CD14-positive monocyte (primary cell): ENCODE results near the gene RMC1. TPM values are rescaled to one million over a fixed set of nuclear protein-coding genes. Genes with fewer than 3 reads are reported as not detected.

ENCODE experiments used
- DNase-seq, 3 donors: peaks; one replicate each; pipeline ENCODE4 v3.0.0-alpha.2; 2011 to 2022
- H2AFZ ChIP-seq: 2 replicates; pipeline ENCODE4 v1.6.0; 2012; ENCODE audit warnings: mild to moderate bottlenecking, low read depth, low read length, inconsistent platforms; ENCODE audit not compliant: insufficient read depth, poor library complexity, severe bottlenecking
- H3K27ac ChIP-seq, 2 donors: 1 replicate in 1 of 2; 2 replicates in 1 of 2; pipeline ENCODE4 v1.5.1; 2012 to 2013; ENCODE audit warnings: low read length in 2 of 2, control low read depth in 1 of 2, inconsistent platforms in 1 of 2, low read depth in 1 of 2, mild to moderate bottlenecking in 1 of 2
- H3K27me3 ChIP-seq, 2 donors: one replicate each; pipeline versions ENCODE4 v1.6.0 to v1.6.1; 2011 to 2013; ENCODE audit warnings: low read length in 2 of 2; ENCODE audit not compliant: control insufficient read depth in 2 of 2, insufficient read depth in 2 of 2
- H3K36me3 ChIP-seq, 2 donors: replicated peaks in 1 of 2; 1 replicate in 1 of 2; 2 replicates in 1 of 2; pipeline versions ENCODE4 v1.5.1 to v1.6.1; 2012 to 2013; ENCODE audit warnings: low read length in 2 of 2, control low read depth in 1 of 2, inconsistent platforms in 1 of 2, mild to moderate bottlenecking in 1 of 2; ENCODE audit not compliant: insufficient read depth in 2 of 2, control insufficient read depth in 1 of 2
- H3K4me1 ChIP-seq, 2 donors: 1 replicate in 1 of 2; 2 replicates in 1 of 2; pipeline versions ENCODE4 v1.5.1 to v1.6.1; 2012 to 2013; ENCODE audit warnings: low read length in 2 of 2, control low read depth in 1 of 2, inconsistent platforms in 1 of 2, mild to moderate bottlenecking in 1 of 2, moderate library complexity in 1 of 2; ENCODE audit not compliant: insufficient read depth in 2 of 2, control insufficient read depth in 1 of 2
- H3K4me2 ChIP-seq: replicated peaks from 2 replicates; pipeline ENCODE3; 2012; ENCODE audit warnings: low read length, moderate library complexity, mild to moderate bottlenecking; ENCODE audit not compliant: poor library complexity, severe bottlenecking; ENCODE audit errors: extremely low read depth
- H3K4me3 ChIP-seq, 3 experiments: fragments of 200-600 bp in 1 of 3; sonication (generic) in 1 of 3; replicated peaks in 1 of 3; 1 replicate in 2 of 3; 2 replicates in 1 of 3; pipeline ENCODE4 v1.5.1; 2011 to 2013; ENCODE audit warnings: low read length in 3 of 3, mild to moderate bottlenecking in 3 of 3, control low read depth in 2 of 3, low read depth in 2 of 3, inconsistent platforms in 1 of 3, moderate library complexity in 1 of 3
- H3K79me2 ChIP-seq: 2 replicates; pipeline ENCODE4 v1.6.0; 2012; ENCODE audit warnings: mild to moderate bottlenecking, control low read depth, inconsistent platforms, low read length, moderate library complexity; ENCODE audit not compliant: insufficient read depth
- H3K9ac ChIP-seq: 2 replicates; pipeline ENCODE4 v1.6.0; 2017; ENCODE audit warnings: low read length, mild to moderate bottlenecking; ENCODE audit not compliant: insufficient read depth, poor library complexity, severe bottlenecking
- H3K9me3 ChIP-seq, 2 donors: replicated peaks in 1 of 2; 1 replicate in 1 of 2; 2 replicates in 1 of 2; pipeline versions ENCODE4 v1.5.1 to v1.6.1; 2012 to 2013; ENCODE audit warnings: low read length in 2 of 2, control low read depth in 1 of 2; ENCODE audit not compliant: control insufficient read depth in 1 of 2, insufficient read depth in 1 of 2
- H4K20me1 ChIP-seq: 2 replicates; pipeline ENCODE4 v1.6.0; 2012; ENCODE audit warnings: mild to moderate bottlenecking, low read length, control low read depth, moderate library complexity; ENCODE audit not compliant: insufficient read depth
- H3K27ac Mint-ChIP-seq, 7 donors: one replicate each; pipeline ENCODE4 v1.8.0; 2020; ENCODE audit warnings: mild to moderate bottlenecking in 7 of 7, mixed read lengths in 7 of 7, moderate library complexity in 6 of 7, inconsistent platforms in 2 of 7
- H3K27me3 Mint-ChIP-seq, 3 donors: one replicate each; pipeline ENCODE4 v1.8.0; 2021 to 2022; ENCODE audit warnings: low read depth in 3 of 3, mild to moderate bottlenecking in 3 of 3, mixed read lengths in 3 of 3, moderate library complexity in 3 of 3, inconsistent platforms in 1 of 3
- H3K36me3 Mint-ChIP-seq, 2 donors: one replicate each; pipeline ENCODE4 v1.8.0; 2020; ENCODE audit warnings: mixed read lengths in 2 of 2, inconsistent platforms in 1 of 2, mild to moderate bottlenecking in 1 of 2
- H3K4me1 Mint-ChIP-seq: one replicate; pipeline ENCODE4 v1.8.0; 2020; ENCODE audit warnings: mild to moderate bottlenecking, mixed read lengths
- H3K4me3 Mint-ChIP-seq, 2 donors: one replicate each; pipeline ENCODE4 v1.8.0; 2020; ENCODE audit warnings: mild to moderate bottlenecking in 2 of 2, mixed read lengths in 2 of 2, moderate library complexity in 1 of 2
- H3K9me3 Mint-ChIP-seq, 7 donors: one replicate each; pipeline ENCODE4 v1.8.0; 2020 to 2022; ENCODE audit warnings: mixed read lengths in 7 of 7, mild to moderate bottlenecking in 6 of 7, moderate library complexity in 6 of 7, inconsistent platforms in 2 of 7
- WGBS: methylation state at CpG from one replicate; pipeline ENCODE4 v1.1.5; 2013; ENCODE audit warnings: missing lambda C conversion rate; ENCODE audit not compliant: insufficient coverage; 5-methylcytosine and 5-hydroxymethylcytosine counted together
- intact Hi-C, 2 donors: fragments of 100-400 bp; cut with micrococcal nuclease; formaldehyde crosslinking; loops; one replicate each; pipeline versions ENCODE4 v1.15.0 to v1.15.1; 2023
- polyA plus RNA-seq, 3 donors: library from polyadenylated mRNA; depleted of rRNA in 1 of 3; unstranded in 2 of 3; stranded (reverse) in 1 of 3; fragments of 300-500 nt in 2 of 3; fragments of >200 nt in 1 of 3; fragmentation: Illumina TruSeq in 2 of 3; gene quantifications; 1 replicate in 2 of 3; 2 replicates in 1 of 3; pipeline ENCODE4 v1.2.3, GENCODE V29; 2012 to 2021
- TF ChIP-seq, protein P1 (sequence below): fragments of 200-600 bp; IDR thresholded peaks from one replicate; pipeline ENCODE4 v1.8.0; 2022; ENCODE audit warnings: antibody characterized with exemption, mild to moderate bottlenecking

RMC1 gene
- polyA plus RNA-seq, 3 donors: 21.9 to 70.8 (median 30.1) TPM

- peaks cover 15% of the 10 kb centered on the region for H3K4me1 Mint-ChIP-seq
- H3K4me1 ChIP-seq: peaks cover 9 to 16% of the 10 kb centered on the region in 2 donors
- TF ChIP-seq, protein P1, sequence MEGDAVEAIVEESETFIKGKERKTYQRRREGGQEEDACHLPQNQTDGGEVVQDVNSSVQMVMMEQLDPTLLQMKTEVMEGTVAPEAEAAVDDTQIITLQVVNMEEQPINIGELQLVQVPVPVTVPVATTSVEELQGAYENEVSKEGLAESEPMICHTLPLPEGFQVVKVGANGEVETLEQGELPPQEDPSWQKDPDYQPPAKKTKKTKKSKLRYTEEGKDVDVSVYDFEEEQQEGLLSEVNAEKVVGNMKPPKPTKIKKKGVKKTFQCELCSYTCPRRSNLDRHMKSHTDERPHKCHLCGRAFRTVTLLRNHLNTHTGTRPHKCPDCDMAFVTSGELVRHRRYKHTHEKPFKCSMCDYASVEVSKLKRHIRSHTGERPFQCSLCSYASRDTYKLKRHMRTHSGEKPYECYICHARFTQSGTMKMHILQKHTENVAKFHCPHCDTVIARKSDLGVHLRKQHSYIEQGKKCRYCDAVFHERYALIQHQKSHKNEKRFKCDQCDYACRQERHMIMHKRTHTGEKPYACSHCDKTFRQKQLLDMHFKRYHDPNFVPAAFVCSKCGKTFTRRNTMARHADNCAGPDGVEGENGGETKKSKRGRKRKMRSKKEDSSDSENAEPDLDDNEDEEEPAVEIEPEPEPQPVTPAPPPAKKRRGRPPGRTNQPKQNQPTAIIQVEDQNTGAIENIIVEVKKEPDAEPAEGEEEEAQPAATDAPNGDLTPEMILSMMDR: no peak
- intact Hi-C loops: no loop called here
- peaks cover 51% of the 10 kb centered on the region for H4K20me1 ChIP-seq
- no CpG with 5 or more reads among the region's 3 CpGs for WGBS
- peak overlapping the region; percentile 17 to 73 for H3K27ac ChIP-seq
- peaks cover 66 to 84% of the 10 kb centered on the region in 2 donors for H3K36me3 ChIP-seq
- H3K79me2 ChIP-seq: peaks cover 5% of the 10 kb centered on the region
- DNase-seq: peak; percentile 37 to 57 (median 54)
- H3K9ac ChIP-seq: no peak overlapping the region
- peaks cover 67 to 83% of the 10 kb centered on the region in 2 donors for H3K36me3 Mint-ChIP-seq
- H3K27ac Mint-ChIP-seq: peak overlapping the region; percentile 77 to 89 (median 83)
- no peaks in the 10 kb centered on the region for H3K27me3 Mint-ChIP-seq
- H3K4me3 ChIP-seq: peak overlapping the region in 1 of 3 experiments; percentile 39
- H3K9me3 Mint-ChIP-seq: no peaks in the 10 kb centered on the region
- peak overlapping the region; percentile 30 for H3K4me2 ChIP-seq
- H2AFZ ChIP-seq: no peak overlapping the region
- no peaks in the 10 kb centered on the region for H3K9me3 ChIP-seq
- H3K27me3 ChIP-seq: no peaks in the 10 kb centered on the region
- H3K4me3 Mint-ChIP-seq: no peak overlapping the region
These were observed 23.3 kb upstream of the RMC1 start for GRCh38 chr18:23479829-23480505.

GRCh38 chr18:23484561-23485182 lies 18.6 kb upstream of the RMC1 start:
- H3K4me3 Mint-ChIP-seq: no peak overlapping the region
- H4K20me1 ChIP-seq: peaks cover 18% of the 10 kb centered on the region
- 100% methylated on average over 1 of the region's 8 CpGs for WGBS
- H3K36me3 ChIP-seq: peaks cover 25 to 38% of the 10 kb centered on the region in 2 donors
- H2AFZ ChIP-seq: no peak overlapping the region
- H3K4me3 ChIP-seq: no peak overlapping the region
- H3K27ac ChIP-seq: no peak overlapping the region
- H3K9ac ChIP-seq: no peak overlapping the region
- peaks cover 0 to 1% (median 0%) of the 10 kb centered on the region in 7 donors for H3K9me3 Mint-ChIP-seq
- no peaks in the 10 kb centered on the region for H3K27me3 ChIP-seq
- H3K27me3 Mint-ChIP-seq: no peaks in the 10 kb centered on the region
- intact Hi-C loops: no loop called here
- H3K4me1 ChIP-seq: peaks cover 16 to 27% of the 10 kb centered on the region in 2 donors
- H3K9me3 ChIP-seq: no peaks in the 10 kb centered on the region
- H3K27ac Mint-ChIP-seq: peak overlapping the region in 1 of 7 donors; percentile 37
- no peak overlapping the region for H3K4me2 ChIP-seq
- peaks cover 31% of the 10 kb centered on the region for H3K4me1 Mint-ChIP-seq
- H3K79me2 ChIP-seq: no peaks in the 10 kb centered on the region
- H3K36me3 Mint-ChIP-seq: peaks cover 34 to 37% of the 10 kb centered on the region in 2 donors
- TF ChIP-seq, protein P1: no peak
- no peak for DNase-seq
